Vagina (tissue), 2 donors: Measurements from ENCODE around the gene IRF2. TPM values are rescaled to one million over a fixed set of nuclear protein-coding genes. Genes with fewer than 3 reads are reported as not detected.

Source experiments
- DNase-seq, 2 donors: peaks; one replicate each; pipeline ENCODE4 v3.0.0-alpha.2; 2017; ENCODE audit errors: extremely low spot score in 2 of 2
- H3K27ac ChIP-seq: fragments of 200-600 bp; sonication (generic); one replicate; pipeline ENCODE4 v1.5.1; 2019
- H3K27me3 ChIP-seq: fragments of 200-600 bp; sonication (generic); one replicate; pipeline ENCODE4 v1.5.1; 2019
- H3K36me3 ChIP-seq, 2 donors: fragments of 200-600 bp; sonication (generic); one replicate each; pipeline ENCODE4 v1.5.1; 2017 to 2019
- H3K4me1 ChIP-seq: fragments of 200-600 bp; sonication (generic); one replicate; pipeline ENCODE4 v1.5.1; 2019
- H3K4me3 ChIP-seq, 2 donors: fragments of 200-600 bp; sonication (generic); 1 replicate in 1 of 2; 2 replicates in 1 of 2; pipeline ENCODE4 v1.5.1; 2016 to 2019
- H3K9me3 ChIP-seq: fragments of 200-600 bp; sonication (generic); one replicate; pipeline ENCODE4 v1.5.1; 2019
- POLR2A ChIP-seq, 2 donors: fragments of 450-650 bp; IDR thresholded peaks; one replicate each; pipeline ENCODE4 v1.6.1; 2017; ENCODE audit warnings: antibody characterized with exemption in 2 of 2, mild to moderate bottlenecking in 2 of 2, moderate library complexity in 2 of 2
- POLR2AphosphoS5 ChIP-seq, 2 donors: sonication (generic); formaldehyde crosslinking; IDR thresholded peaks; one replicate each; pipeline ENCODE4 v1.9.0; 2017; ENCODE audit warnings: antibody characterized with exemption in 2 of 2, mild to moderate bottlenecking in 2 of 2, low read depth in 1 of 2; ENCODE audit not compliant: insufficient read depth in 1 of 2
- intact Hi-C: fragments of 100-400 bp; cut with DNase I; formaldehyde crosslinking; loops from one replicate; pipeline ENCODE4 v1.15.1; 2023
- total RNA-seq: library from RNA; depleted of rRNA; stranded (reverse); fragments of >200 nt; gene quantifications from one replicate; pipeline ENCODE4 v1.2.3, GENCODE V29; 2016
- TF ChIP-seq, protein P1 (sequence below), 3 experiments: fragments of 450-650 bp in 2 of 3; fragments of 200-600 bp in 1 of 3; sonication (generic) in 1 of 3; IDR thresholded peaks; one replicate each; pipeline ENCODE4 v1.5.1; 2017 to 2019; ENCODE audit warnings: antibody characterized with exemption in 3 of 3, mild to moderate bottlenecking in 2 of 3, moderate library complexity in 2 of 3

IRF2 gene
- total RNA-seq, 1 donor from 2014 or later: 18.7 TPM

DNA sequence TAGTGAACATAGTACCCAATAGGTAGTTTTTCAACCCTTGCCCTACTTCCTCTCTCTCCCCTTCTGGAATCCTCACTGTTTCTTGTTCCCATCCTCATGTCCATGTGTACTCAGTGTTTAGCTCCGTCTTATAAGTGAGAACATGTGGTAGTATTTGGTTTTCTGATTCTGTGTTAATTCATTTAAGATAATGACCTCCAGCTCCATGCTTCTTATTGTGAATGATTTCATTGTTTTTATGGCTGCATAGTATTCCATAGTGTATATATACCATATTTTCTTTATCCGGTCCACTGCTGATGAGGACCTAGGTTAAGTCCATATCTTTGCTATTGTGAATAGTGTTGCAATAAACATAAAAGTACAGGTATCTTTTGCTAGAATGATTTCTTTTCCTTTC, 31.0 kb downstream of the IRF2 start:
- H3K4me1 ChIP-seq: peaks cover 60% of the 10 kb centered on the region
- H3K27ac ChIP-seq: no peak overlapping the region
- H3K4me3 ChIP-seq: no peak overlapping the region
- TF ChIP-seq, protein P1, sequence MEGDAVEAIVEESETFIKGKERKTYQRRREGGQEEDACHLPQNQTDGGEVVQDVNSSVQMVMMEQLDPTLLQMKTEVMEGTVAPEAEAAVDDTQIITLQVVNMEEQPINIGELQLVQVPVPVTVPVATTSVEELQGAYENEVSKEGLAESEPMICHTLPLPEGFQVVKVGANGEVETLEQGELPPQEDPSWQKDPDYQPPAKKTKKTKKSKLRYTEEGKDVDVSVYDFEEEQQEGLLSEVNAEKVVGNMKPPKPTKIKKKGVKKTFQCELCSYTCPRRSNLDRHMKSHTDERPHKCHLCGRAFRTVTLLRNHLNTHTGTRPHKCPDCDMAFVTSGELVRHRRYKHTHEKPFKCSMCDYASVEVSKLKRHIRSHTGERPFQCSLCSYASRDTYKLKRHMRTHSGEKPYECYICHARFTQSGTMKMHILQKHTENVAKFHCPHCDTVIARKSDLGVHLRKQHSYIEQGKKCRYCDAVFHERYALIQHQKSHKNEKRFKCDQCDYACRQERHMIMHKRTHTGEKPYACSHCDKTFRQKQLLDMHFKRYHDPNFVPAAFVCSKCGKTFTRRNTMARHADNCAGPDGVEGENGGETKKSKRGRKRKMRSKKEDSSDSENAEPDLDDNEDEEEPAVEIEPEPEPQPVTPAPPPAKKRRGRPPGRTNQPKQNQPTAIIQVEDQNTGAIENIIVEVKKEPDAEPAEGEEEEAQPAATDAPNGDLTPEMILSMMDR (IDR thresholded peaks at IDR 0.05): no peak
- TF ChIP-seq POLR2A (IDR thresholded peaks at IDR 0.05): no peak
- TF ChIP-seq POLR2AphosphoS5 (IDR thresholded peaks at IDR 0.05; ENCODE audit: insufficient read depth in 1 of 2, low read depth in 1 of 2): no peak
- no peaks in the 10 kb centered on the region for H3K27me3 ChIP-seq
- no peaks in the 10 kb centered on the region for H3K9me3 ChIP-seq
- H3K36me3 ChIP-seq: no peaks in the 10 kb centered on the region
- intact Hi-C loops: no loop called here
- DNase-seq: no peak

DNA sequence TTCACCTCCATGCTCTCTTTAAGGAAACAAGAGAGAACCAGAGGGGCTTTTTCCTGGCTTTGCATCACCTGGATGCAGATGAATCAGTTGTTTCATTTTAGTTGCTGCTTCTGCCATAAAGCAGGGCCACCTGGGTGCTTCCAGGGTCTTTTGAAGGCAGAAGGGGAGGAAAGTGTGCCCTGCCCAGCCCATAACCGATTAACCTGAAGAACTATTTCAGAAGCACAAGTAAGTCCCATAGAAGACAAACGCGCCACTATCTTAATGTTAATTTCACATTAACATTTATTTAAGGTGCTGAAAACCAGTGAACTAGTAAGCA, 32.1 kb downstream of the IRF2 start:
- intact Hi-C loops: no loop called here
- TF ChIP-seq POLR2AphosphoS5 (IDR thresholded peaks at IDR 0.05; ENCODE audit: insufficient read depth in 1 of 2, low read depth in 1 of 2) (no peak), POLR2A (IDR thresholded peaks at IDR 0.05) (no peak)
- TF ChIP-seq, protein P1 (IDR thresholded peaks at IDR 0.05): no peak

DNA sequence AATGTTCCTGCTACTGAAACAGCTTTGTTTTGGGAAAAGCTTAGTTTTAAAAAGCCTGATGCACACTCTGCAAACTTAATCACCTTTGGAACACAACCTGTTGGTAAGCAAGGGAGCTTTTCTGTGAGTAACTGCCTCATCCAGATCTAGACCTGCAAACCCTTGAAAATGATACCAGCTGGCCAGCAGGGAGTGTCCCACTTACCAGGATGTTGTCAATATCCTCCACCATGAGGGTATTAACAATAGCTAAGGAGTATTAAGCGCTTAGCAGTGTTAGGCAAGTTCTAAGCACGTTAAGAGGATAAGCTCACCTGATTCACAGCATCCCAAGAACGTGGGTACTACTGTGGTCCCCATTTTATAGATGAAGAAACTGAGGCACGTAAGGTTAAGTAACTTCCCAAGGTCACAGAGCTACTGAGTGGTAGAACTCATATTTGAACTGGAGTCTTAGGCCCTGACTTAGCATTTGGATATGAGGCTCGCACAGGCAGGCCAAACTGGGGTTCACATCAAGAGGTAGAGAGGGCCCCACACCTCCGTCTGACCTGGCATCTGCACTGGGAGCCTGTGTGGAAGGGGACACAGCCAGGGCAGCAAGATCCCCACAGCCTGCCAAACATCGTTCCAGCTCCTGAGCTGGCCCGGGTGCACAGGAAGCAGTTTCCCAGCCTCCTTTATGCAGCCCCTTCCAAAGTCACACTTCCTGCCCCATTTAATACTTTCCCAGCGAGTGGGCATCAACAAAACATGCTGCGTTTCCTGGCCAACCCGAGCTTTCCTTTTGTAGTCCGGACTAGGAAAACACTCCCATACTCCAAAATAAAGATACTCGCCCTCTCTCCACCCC, 32.7 kb downstream of the IRF2 start:
- intact Hi-C loops: no loop called here
- Histone ChIP-seq H3K27ac (no peak overlapping the region), H3K36me3 (no peaks in the 10 kb centered on the region), H3K9me3 (no peaks in the 10 kb centered on the region), H3K4me3 (no peak overlapping the region), H3K4me1 (peaks cover 65% of the 10 kb centered on the region), H3K27me3 (no peaks in the 10 kb centered on the region)
- no peak for DNase-seq
- no peak for TF ChIP-seq POLR2AphosphoS5 (IDR thresholded peaks at IDR 0.05; ENCODE audit: insufficient read depth in 1 of 2, low read depth in 1 of 2)
- TF ChIP-seq, protein P1 (IDR thresholded peaks at IDR 0.05): no peak
- no peak for TF ChIP-seq POLR2A (IDR thresholded peaks at IDR 0.05)

More for the DNA sequence above, 32.1 kb downstream of the IRF2 start:
- no peaks in the 10 kb centered on the region for H3K9me3 ChIP-seq
- peaks cover 65% of the 10 kb centered on the region for H3K4me1 ChIP-seq
- H3K36me3 ChIP-seq: no peaks in the 10 kb centered on the region
- DNase-seq: no peak
- no peak overlapping the region for H3K27ac ChIP-seq
- no peak overlapping the region for H3K4me3 ChIP-seq
- no peaks in the 10 kb centered on the region for H3K27me3 ChIP-seq

DNA sequence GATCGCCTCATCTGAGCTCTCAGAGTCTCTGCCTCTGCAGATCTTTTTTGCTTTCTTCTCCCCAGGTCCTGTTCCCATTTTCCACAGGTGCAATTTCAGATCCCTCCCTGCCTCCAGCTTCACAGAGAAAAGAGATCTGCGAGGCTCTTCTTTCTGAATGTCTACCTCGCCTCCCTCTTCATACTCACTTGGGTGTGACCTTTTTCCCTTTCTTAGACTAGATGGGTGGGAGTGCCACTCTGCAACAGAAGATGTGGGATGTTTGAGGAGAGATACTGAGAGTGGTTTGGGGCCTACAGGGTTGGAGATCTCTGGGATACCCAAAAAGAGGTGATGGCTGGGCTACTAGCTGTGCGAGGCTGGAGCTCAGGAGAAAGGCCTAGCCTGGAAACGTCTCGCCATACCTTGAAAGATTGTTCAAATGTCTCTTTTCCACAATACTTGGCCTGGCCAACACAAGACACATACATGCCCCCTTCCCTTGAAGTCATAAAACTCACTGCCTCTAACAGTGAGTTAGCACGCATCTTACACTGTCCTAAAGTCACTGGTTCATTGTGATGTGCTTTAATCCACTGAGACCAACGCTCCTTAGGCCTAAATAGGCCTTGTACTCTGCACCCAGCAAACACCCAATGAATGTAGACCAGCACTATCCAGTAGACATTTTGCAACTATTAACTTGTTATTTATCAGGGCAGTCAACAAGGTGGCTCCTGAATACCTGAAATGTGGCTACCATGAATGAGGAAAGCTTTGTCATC, 33.6 kb downstream of the IRF2 start:
- Histone ChIP-seq H3K36me3 (no peaks in the 10 kb centered on the region), H3K27me3 (no peaks in the 10 kb centered on the region), H3K4me1 (peaks cover 65% of the 10 kb centered on the region), H3K4me3 (peak overlapping the region in 1 of 2 donors; percentile 12), H3K27ac (no peak overlapping the region), H3K9me3 (no peaks in the 10 kb centered on the region)
- no peak for DNase-seq
- TF ChIP-seq POLR2A (IDR thresholded peaks at IDR 0.05) (no peak), POLR2AphosphoS5 (IDR thresholded peaks at IDR 0.05; ENCODE audit: insufficient read depth in 1 of 2, low read depth in 1 of 2) (no peak)
- TF ChIP-seq, protein P1 (IDR thresholded peaks at IDR 0.05): no peak
- intact Hi-C loops: no loop called here
